Epithelial cell of esophagus (primary cell): ENCODE results near the gene EEFSEC.

Source experiments
- DNase-seq: peaks from one replicate; pipeline ENCODE4 v3.0.0; 2010; ENCODE audit warnings: low read depth
- H3K4me3 ChIP-seq: 2 replicates; pipeline ENCODE4 v1.5.1; 2011; ENCODE audit warnings: mild to moderate bottlenecking, low read length, control low read depth
- TF ChIP-seq, protein P1 (sequence below): IDR thresholded peaks from 2 replicates; pipeline ENCODE4 v1.5.1; 2011; ENCODE audit warnings: low read depth, mild to moderate bottlenecking, low read length, control low read depth, inconsistent platforms; ENCODE audit not compliant: insufficient read depth; ENCODE audit errors: missing control alignments

The EEFSEC gene

DNA sequence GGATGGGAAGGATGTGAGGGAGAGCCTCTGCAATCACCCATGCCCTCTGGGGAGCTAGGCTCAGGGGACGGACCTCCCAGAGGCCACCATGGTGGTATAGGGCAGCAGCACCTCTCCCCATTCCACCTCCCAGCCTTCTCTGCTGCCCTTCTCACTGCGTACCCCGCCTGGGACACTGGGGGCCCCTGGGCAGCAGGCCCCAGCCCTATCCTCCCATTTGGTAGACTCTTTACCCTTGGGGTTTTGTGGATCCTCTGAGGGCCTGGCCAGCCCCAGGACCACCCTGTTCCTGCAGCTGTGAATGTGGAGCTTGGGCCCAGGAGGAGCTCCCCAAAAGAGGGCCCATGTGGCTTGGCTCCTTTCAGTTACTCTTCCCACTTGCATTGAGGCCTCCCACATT, 181.5 kb downstream of the EEFSEC start:
- TF ChIP-seq, protein P1, sequence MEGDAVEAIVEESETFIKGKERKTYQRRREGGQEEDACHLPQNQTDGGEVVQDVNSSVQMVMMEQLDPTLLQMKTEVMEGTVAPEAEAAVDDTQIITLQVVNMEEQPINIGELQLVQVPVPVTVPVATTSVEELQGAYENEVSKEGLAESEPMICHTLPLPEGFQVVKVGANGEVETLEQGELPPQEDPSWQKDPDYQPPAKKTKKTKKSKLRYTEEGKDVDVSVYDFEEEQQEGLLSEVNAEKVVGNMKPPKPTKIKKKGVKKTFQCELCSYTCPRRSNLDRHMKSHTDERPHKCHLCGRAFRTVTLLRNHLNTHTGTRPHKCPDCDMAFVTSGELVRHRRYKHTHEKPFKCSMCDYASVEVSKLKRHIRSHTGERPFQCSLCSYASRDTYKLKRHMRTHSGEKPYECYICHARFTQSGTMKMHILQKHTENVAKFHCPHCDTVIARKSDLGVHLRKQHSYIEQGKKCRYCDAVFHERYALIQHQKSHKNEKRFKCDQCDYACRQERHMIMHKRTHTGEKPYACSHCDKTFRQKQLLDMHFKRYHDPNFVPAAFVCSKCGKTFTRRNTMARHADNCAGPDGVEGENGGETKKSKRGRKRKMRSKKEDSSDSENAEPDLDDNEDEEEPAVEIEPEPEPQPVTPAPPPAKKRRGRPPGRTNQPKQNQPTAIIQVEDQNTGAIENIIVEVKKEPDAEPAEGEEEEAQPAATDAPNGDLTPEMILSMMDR: no peak
- H3K4me3 ChIP-seq: no peak overlapping the region
- DNase-seq: no peak

DNA sequence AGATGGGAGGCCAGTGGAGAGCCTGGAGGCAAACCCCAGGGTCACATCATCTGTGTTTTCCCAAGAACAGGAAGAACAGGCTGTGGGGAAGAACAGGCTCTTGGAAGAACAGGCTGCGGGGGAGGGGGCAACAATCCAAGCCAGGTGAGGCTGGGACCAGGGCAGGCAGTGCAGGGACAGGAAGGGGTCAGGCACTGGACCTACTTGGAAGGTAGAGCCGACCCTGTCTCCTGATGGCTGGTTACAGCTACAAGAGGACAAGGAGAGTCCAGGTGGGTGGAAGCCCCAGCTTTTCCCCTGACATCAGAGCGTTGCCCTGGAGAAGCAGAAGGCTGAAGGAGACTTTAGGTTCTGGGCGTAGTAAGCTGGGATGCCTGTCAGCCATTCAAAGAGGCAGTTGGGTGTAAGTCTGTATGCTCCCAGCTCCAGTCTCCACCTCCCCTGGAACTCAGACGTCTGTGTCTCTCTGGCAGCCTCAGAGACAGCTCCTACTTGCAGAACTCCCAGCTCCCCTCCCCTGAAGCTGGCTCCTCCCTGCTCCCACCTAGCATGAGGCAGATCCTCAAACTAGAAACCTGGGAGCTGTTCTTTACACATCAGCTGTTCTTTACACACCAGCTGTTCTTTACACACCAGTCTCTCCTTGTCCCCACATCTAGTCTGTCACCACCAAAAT, 182.5 kb downstream of the EEFSEC start:
- DNase-seq: peak; percentile 48
- H3K4me3 ChIP-seq: no peak overlapping the region
- TF ChIP-seq, protein P1: no peak

DNA sequence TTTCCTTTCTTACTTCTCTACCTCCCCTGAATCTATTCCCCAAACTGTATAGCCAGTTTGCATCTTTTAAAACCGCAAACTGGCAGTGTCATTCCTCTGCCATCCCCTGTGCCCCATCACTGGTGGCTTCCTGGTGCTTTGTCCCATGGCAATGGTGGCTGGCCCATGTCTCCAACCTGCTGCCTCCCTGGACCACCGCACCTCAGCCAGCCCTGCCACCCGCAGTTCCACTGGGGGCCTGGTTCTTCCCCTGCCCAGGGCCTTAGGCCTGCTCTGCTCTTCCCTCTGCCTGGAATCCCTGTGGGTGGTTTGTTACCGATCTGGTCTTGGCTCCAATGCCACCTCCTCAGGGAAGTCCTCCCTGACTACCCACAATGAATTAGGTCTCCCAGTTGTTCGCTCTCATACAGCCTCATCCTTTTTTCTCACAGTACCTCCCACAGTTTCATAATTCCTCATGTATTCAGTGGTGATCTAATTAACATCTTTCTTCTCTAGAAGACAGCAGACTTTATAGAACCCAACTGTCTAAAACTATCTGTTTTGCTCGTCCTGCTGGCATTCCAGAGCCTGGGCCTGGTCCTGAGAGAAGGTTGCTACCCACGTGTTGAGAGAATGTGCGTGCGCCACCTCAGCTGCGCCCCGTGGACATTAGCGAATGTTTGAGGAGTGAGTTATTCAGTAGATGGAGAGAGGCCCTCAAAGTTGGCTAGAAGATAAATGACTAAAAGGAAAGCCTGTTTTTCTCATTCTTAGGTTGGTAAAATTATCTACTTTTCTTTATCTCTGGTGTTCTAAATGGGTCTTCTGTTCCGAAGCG, 183.3 kb downstream of the EEFSEC start:
- no peak overlapping the region for H3K4me3 ChIP-seq
- DNase-seq: peak; percentile 34
- TF ChIP-seq, protein P1: no peak

DNA sequence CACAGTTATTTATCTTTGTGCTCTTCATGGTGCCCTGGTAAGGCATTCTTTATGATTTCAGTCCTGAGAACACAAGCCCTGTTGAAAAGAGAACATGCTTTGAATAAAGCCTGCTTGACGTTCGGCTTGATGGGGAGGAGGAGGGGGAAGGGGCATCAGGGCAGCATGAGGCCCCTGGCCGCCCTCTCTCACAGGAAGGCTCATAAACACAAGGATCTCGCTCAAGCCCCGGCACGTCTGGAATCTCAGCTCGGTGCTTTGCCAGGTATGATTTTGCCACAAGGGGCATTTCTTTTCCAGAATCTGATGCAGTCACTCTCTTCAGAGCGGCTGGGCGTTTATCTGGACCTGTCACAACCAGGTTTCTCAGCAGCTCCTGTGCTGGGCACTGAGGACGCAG, 184.0 kb downstream of the EEFSEC start:
- DNase-seq: peak; percentile 85
- no peak overlapping the region for H3K4me3 ChIP-seq
- TF ChIP-seq, protein P1: peak; percentile 50

DNA sequence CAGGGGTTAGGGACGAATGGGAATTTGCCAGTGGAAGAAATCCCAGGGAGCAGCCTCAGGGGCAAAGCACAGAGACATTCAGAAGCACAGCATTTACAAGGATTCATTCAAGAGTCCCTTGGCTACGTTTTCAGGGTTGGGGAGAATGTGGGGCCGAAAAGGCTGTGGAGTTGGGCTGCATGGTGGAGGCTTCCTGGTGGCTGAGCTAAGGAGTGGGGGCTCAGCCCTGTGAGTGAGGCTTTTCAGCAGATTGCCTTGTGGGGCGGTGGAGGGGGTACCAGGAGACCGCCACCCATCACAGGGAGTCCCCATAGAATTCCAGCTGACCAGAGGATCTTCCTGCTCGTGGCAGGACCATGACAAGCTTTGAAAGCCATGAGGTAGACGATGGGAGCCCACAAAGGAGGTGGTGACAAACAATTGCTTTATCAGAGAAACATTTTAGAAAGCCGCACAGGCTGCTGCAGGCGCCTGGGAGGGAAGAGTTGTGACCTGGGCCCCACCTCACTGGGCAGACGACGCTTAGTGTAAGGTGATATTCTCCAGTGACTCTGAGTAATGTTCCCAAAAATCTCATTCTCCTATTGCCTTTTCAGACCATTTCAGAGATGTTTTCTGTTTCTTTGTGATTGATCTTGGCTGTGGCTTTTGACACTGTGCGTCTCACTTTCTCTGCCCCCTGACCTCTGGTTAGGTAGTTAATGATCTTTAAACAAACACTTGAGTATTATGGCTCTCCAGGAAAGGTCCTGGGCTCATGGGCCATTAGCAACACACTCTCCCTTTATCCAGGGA, 185.5 kb downstream of the EEFSEC start:
- no peak for DNase-seq
- TF ChIP-seq, protein P1: no peak
- H3K4me3 ChIP-seq: no peak overlapping the region

DNA sequence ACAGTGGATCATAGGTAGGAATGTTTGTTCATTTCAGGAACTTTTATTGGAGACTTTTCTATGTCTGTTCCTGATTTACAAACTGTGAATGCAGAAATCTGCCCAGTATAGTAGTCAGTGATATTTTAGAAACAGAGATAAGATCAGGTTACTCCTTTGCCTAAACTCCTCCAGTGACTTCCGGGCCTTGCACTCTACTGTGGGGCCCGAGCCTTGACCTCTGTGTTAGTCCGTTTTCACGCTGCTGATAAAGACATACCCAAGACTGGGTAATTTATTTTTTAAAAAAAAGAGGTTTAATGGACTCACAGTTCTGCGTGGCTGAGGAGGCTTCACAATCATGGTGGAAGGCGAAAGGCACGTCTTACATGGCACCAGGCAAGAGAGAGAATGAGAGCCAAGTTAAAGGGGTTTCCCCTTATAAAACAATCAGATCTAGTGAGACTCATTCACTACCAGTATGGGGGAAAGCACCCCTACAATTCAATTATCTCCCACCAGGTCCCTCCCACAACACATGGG, 186.3 kb downstream of the EEFSEC start:
- TF ChIP-seq, protein P1: no peak
- no peak overlapping the region for H3K4me3 ChIP-seq
- no peak for DNase-seq
